ENCODE results near the gene AP1M2.
A peak's percentile ranks its signal among the peaks of the same experiment; 100 is the strongest.

AP1M2 gene

GRCh38 chr19:10631874-10632273 is 44.8 kb upstream of the AP1M2 start:
- no peak for TF ChIP-seq CTCF (IDR thresholded peaks at IDR 0.05)
- H3K27ac ChIP-seq, result no peak overlapping the region
- H3K9ac ChIP-seq, result no peak overlapping the region
- no peaks in the 10 kb centered on the region for H3K27me3 ChIP-seq (ENCODE audit: control insufficient read depth, insufficient read depth, low read length)
- H3K4me1 ChIP-seq, result no peaks in the 10 kb centered on the region
- H3K9me3 ChIP-seq (ENCODE audit: control insufficient read depth, low read length), result no peaks in the 10 kb centered on the region
- no peaks in the 10 kb centered on the region for H3K36me3 ChIP-seq (ENCODE audit: control insufficient read depth, insufficient read depth, low read length)
- H2AFZ ChIP-seq, result no peak overlapping the region
- H3K79me2 ChIP-seq, result no peaks in the 10 kb centered on the region
- H3K4me2 ChIP-seq (ENCODE audit: low read length), result no peak overlapping the region
- H3K4me3 ChIP-seq (ENCODE audit: low read depth, low read length), result no peak overlapping the region

GRCh38 chr19:10625762-10626138 is 38.6 kb upstream of the AP1M2 start:
- TF ChIP-seq CTCF (IDR thresholded peaks at IDR 0.05), result no peak
- peak overlapping the region; percentile 57 for H3K9ac ChIP-seq
- H3K27ac ChIP-seq, result peak overlapping the region; percentile 66
- H3K79me2 ChIP-seq, result no peaks in the 10 kb centered on the region
- peaks cover 12% of the 10 kb centered on the region for H3K4me1 ChIP-seq
- peak overlapping the region; percentile 94 for H3K4me2 ChIP-seq (ENCODE audit: low read length)
- H3K9me3 ChIP-seq (ENCODE audit: control insufficient read depth, low read length), result no peaks in the 10 kb centered on the region
- H2AFZ ChIP-seq, result peak overlapping the region; percentile 91
- no peaks in the 10 kb centered on the region for H3K36me3 ChIP-seq (ENCODE audit: control insufficient read depth, insufficient read depth, low read length)
- no peaks in the 10 kb centered on the region for H3K27me3 ChIP-seq (ENCODE audit: control insufficient read depth, insufficient read depth, low read length)
- peak overlapping the region; percentile 63 for H3K4me3 ChIP-seq (ENCODE audit: low read depth, low read length)

DNA sequence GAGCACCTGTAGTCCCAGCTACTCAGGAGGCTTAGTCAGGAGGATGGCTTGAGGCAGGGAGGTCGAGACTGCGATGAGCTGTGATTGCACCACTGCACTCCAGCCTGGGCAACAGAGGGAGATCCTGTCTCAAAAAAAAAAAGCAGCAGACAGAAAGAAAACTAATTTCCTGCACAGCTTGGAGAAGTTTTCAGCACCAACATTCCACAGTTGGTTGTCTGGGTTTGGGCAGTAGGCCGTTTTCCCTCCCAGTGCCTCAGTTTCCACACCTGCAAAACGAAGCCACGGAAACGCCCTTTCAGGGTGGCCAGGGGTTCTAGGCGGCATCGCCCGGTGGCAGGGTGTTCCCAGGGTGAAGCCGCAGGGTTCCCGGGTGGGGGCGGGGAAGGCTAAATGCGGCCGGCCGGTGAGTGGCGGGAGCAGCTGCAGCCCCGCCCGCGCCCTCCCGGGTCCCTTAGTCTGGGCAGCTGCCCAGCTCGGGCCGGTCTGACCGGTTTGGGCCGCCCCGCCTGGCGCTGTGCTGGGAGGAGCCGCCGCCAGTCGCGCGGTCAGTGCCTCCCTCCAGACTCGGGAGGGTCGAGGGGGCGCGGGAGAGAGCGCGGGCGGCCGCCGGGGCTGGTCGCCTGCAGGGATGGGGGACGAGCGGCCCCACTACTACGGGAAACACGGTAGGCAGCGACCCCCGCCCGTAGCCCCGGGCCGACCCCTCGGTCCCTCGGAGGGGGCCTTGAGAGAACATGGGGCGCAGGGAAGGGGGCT is 38.1 kb upstream of the AP1M2 start, which contains the start of gene SLC44A2:
TSS of gene SLC44A2 (plus strand) at position 551 of the 759 bp plus-strand sequence. CDS start at position 632, 81 bp downstream.
- H3K79me2 ChIP-seq, result no peaks in the 10 kb centered on the region
- peaks cover 12% of the 10 kb centered on the region for H3K4me1 ChIP-seq
- peak within 1 kb of the TSS; percentile 63 for H3K4me3 ChIP-seq (ENCODE audit: low read depth, low read length)
- peak within 1 kb of the TSS; percentile 57 for H3K9ac ChIP-seq
- no peak for TF ChIP-seq CTCF (IDR thresholded peaks at IDR 0.05)
- peak within 1 kb of the TSS; percentile 94 for H3K4me2 ChIP-seq (ENCODE audit: low read length)
- no peaks in the 10 kb centered on the region for H3K9me3 ChIP-seq (ENCODE audit: control insufficient read depth, low read length)
- no peaks in the 10 kb centered on the region for H3K27me3 ChIP-seq (ENCODE audit: control insufficient read depth, insufficient read depth, low read length)
- H3K27ac ChIP-seq, result peak within 1 kb of the TSS; percentile 66
- H3K36me3 ChIP-seq (ENCODE audit: control insufficient read depth, insufficient read depth, low read length), result no peaks in the 10 kb centered on the region
- H2AFZ ChIP-seq, result peak within 1 kb of the TSS; percentile 91

GRCh38 chr19:10624585-10624984 is 37.5 kb upstream of the AP1M2 start:
- Histone ChIP-seq H3K9ac (no peak overlapping the region), H3K4me1 (peaks cover 12% of the 10 kb centered on the region), H3K4me3 (ENCODE audit: low read depth, low read length) (peak overlapping the region; percentile 63), H3K4me2 (ENCODE audit: low read length) (peak overlapping the region; percentile 94), H3K27me3 (ENCODE audit: control insufficient read depth, insufficient read depth, low read length) (no peaks in the 10 kb centered on the region), H3K36me3 (ENCODE audit: control insufficient read depth, insufficient read depth, low read length) (no peaks in the 10 kb centered on the region), H3K27ac (no peak overlapping the region), H2AFZ (peak overlapping the region; percentile 91), H3K9me3 (ENCODE audit: control insufficient read depth, low read length) (no peaks in the 10 kb centered on the region), H3K79me2 (no peaks in the 10 kb centered on the region)
- no peak for TF ChIP-seq CTCF (IDR thresholded peaks at IDR 0.05)

DNA sequence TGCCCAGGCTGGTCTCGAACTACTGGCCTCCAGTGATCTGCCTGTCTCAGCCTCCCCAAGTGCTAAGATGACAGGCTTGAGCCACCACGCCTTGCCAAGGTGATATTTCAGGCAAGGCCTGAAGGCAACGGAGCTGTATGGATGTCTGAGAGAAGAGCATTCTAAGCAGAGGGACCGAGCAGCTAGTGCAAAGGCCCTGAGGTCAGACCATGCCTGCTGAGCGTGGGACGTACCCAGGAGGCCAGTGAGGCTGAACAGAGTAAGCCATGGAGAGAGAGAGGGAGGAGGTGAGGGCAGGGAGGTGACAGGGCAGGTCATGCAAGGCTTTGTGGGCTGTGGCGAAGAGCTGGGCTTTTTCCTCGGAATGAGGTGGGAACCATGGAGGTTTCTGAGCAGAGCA is 34.9 kb upstream of the AP1M2 start:
- TF ChIP-seq CTCF (IDR thresholded peaks at IDR 0.05), result no peak
- Histone ChIP-seq H3K79me2 (peaks cover 2% of the 10 kb centered on the region), H3K4me1 (peaks cover 12% of the 10 kb centered on the region)

More for the DNA sequence above, 34.9 kb upstream of the AP1M2 start:
- no peak overlapping the region for H2AFZ ChIP-seq
- H3K36me3 ChIP-seq (ENCODE audit: control insufficient read depth, insufficient read depth, low read length), result no peaks in the 10 kb centered on the region
- H3K4me2 ChIP-seq (ENCODE audit: low read length), result no peak overlapping the region
- H3K9ac ChIP-seq, result no peak overlapping the region
- no peak overlapping the region for H3K4me3 ChIP-seq (ENCODE audit: low read depth, low read length)
- no peak overlapping the region for H3K27ac ChIP-seq
- no peaks in the 10 kb centered on the region for H3K9me3 ChIP-seq (ENCODE audit: control insufficient read depth, low read length)
- no peaks in the 10 kb centered on the region for H3K27me3 ChIP-seq (ENCODE audit: control insufficient read depth, insufficient read depth, low read length)
